Measurements from ENCODE around the gene AIP. TPM values are rescaled to one million over a fixed set of nuclear protein-coding genes. Genes with fewer than 3 reads are reported as not detected.

The AIP gene
- total RNA-seq, 1 donor from 2014 or later = 39.5 TPM

- Mint-ChIP-seq H3K27me3 (peaks cover 5% of the 10 kb centered on the region), H3K4me1 (ENCODE audit: low read depth) (peaks cover 14% of the 10 kb centered on the region), H3K27ac (no peak overlapping the region), H3K36me3 (ENCODE audit: insufficient read depth) (peaks cover 9% of the 10 kb centered on the region), H3K9me3 (ENCODE audit: low read depth) (no peaks in the 10 kb centered on the region), H3K4me3 (ENCODE audit: low read depth) (no peak overlapping the region)
- TF ChIP-seq, protein P1, sequence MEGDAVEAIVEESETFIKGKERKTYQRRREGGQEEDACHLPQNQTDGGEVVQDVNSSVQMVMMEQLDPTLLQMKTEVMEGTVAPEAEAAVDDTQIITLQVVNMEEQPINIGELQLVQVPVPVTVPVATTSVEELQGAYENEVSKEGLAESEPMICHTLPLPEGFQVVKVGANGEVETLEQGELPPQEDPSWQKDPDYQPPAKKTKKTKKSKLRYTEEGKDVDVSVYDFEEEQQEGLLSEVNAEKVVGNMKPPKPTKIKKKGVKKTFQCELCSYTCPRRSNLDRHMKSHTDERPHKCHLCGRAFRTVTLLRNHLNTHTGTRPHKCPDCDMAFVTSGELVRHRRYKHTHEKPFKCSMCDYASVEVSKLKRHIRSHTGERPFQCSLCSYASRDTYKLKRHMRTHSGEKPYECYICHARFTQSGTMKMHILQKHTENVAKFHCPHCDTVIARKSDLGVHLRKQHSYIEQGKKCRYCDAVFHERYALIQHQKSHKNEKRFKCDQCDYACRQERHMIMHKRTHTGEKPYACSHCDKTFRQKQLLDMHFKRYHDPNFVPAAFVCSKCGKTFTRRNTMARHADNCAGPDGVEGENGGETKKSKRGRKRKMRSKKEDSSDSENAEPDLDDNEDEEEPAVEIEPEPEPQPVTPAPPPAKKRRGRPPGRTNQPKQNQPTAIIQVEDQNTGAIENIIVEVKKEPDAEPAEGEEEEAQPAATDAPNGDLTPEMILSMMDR (IDR thresholded peaks at IDR 0.05; ENCODE audit: unreplicated experiment) = no peak
- DNase-seq (ENCODE audit: low spot score, unreplicated experiment) = no peak
These were observed 19.0 kb downstream of the AIP start for GRCh38 chr11:67501854-67502253.

GRCh38 chr11:67502328-67502979 is 19.6 kb downstream of the AIP start:
- no peak for DNase-seq (ENCODE audit: low spot score, unreplicated experiment)
- no peak overlapping the region for H3K27ac Mint-ChIP-seq

GRCh38 chr11:67503119-67504004 is 20.5 kb downstream of the AIP start:
- Mint-ChIP-seq H3K27ac (no peak overlapping the region), H3K4me1 (ENCODE audit: low read depth) (peaks cover 19% of the 10 kb centered on the region), H3K27me3 (peaks cover 5% of the 10 kb centered on the region), H3K4me3 (ENCODE audit: low read depth) (peak overlapping the region; percentile 67), H3K9me3 (ENCODE audit: low read depth) (no peaks in the 10 kb centered on the region), H3K36me3 (ENCODE audit: insufficient read depth) (peaks cover 11% of the 10 kb centered on the region)
- no peak for DNase-seq (ENCODE audit: low spot score, unreplicated experiment)
- TF ChIP-seq, protein P1 (IDR thresholded peaks at IDR 0.05; ENCODE audit: unreplicated experiment) = no peak

More at GRCh38 chr11:67502328-67502979, 19.6 kb downstream of the AIP start:
- Mint-ChIP-seq H3K27me3 (peaks cover 5% of the 10 kb centered on the region), H3K4me1 (ENCODE audit: low read depth) (peaks cover 19% of the 10 kb centered on the region), H3K36me3 (ENCODE audit: insufficient read depth) (peaks cover 11% of the 10 kb centered on the region), H3K9me3 (ENCODE audit: low read depth) (no peaks in the 10 kb centered on the region), H3K4me3 (ENCODE audit: low read depth) (peak overlapping the region; percentile 67)
- TF ChIP-seq, protein P1 (IDR thresholded peaks at IDR 0.05; ENCODE audit: unreplicated experiment) = no peak

- Mint-ChIP-seq H3K27ac (peak overlapping the region; percentile 89), H3K27me3 (peaks cover 5% of the 10 kb centered on the region), H3K4me3 (ENCODE audit: low read depth) (peak overlapping the region; percentile 80), H3K4me1 (ENCODE audit: low read depth) (peaks cover 25% of the 10 kb centered on the region), H3K9me3 (ENCODE audit: low read depth) (no peaks in the 10 kb centered on the region), H3K36me3 (ENCODE audit: insufficient read depth) (peaks cover 11% of the 10 kb centered on the region)
- TF ChIP-seq, protein P1 (IDR thresholded peaks at IDR 0.05; ENCODE audit: unreplicated experiment) = no peak
- DNase-seq (ENCODE audit: low spot score, unreplicated experiment) = peak; percentile 44
These were observed 21.5 kb downstream of the AIP start for GRCh38 chr11:67504005-67504949.

All from progenitor cell of endocrine pancreas (in vitro differentiated cells).